Measurements from ENCODE around the gene ADAM15. TPM values are rescaled to one million over a fixed set of nuclear protein-coding genes. Genes with fewer than 3 reads are reported as not detected.

Gene ADAM15
- polyA plus RNA-seq, 1 of the 3 experiments (the other 2 are of a cell fraction) = 60.1 TPM

DNA sequence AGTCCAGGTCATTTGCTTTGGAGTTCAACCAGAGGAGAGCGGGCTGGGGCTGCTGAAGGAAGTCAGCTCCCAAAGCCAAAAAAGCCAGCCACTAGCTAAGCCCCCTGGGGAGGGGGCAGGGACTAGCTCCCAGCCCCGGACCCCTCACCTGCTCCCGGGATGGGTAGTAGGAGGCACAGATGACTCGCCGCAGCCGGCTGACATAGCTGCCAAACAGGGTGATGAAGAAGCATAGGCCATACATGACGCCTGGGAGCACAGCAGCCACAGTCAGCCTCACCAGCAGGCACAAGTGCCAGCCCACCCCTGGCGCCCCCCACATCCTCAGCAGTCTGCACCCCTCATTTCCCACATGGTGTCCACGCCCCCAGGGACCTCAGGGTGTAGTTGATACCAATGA lies 25.0 kb upstream of the ADAM15 start (continued):
- no peak for TF ChIP-seq GATA2 (CRISPR knock-in tag; IDR thresholded peaks at IDR 0.05)

DNA sequence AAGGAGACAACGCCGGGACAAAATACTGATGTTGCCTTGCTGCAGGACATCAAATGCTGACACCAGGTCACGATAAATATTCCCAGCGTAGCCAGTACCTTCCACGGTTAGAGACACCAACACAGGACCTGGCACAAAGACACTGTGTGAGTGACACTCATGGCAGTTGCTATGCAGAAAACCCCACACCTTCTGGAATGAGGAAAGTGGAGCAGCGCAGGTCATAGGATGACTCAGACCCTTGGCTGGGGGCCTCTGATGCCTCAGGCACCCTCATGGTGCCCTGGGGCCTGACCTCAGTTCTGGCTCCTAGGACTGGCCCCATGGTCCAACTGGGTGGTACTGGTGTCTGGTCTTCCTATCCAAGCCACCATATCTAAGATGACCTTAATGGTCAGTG lies 24.5 kb upstream of the ADAM15 start:
- DNase-seq = no peak
- H3K4me2 ChIP-seq = no peak overlapping the region
- H3K9me3 ChIP-seq = no peaks in the 10 kb centered on the region
- no peak overlapping the region for H3K4me3 ChIP-seq (ENCODE audit: low read depth in 2 of 2, low read length in 1 of 2)
- H3K27ac ChIP-seq (ENCODE audit: low read depth in 2 of 2, low read length in 1 of 2) = no peak overlapping the region
- TF ChIP-seq CHD2 (IDR thresholded peaks at IDR 0.05; ENCODE audit: low read length, partially characterized antibody) (no peak), SIN3A (IDR thresholded peaks at IDR 0.05; ENCODE audit: borderline replicate concordance, low read depth, low read length) (no peak), MXI1 (IDR thresholded peaks at IDR 0.05; ENCODE audit: low read depth, low read length) (no peak), RXRA (IDR thresholded peaks at IDR 0.05; ENCODE audit: borderline replicate concordance, low read depth) (no peak)
- POLR2A ChIA-PET = no interaction called here
- H4K20me1 ChIP-seq (ENCODE audit: insufficient read depth) = no peaks in the 10 kb centered on the region
- H3K27me3 ChIP-seq (ENCODE audit: insufficient read depth) = no peaks in the 10 kb centered on the region
- no peaks in the 10 kb centered on the region for H3K79me2 ChIP-seq (ENCODE audit: insufficient read depth)
- H3K4me1 ChIP-seq (ENCODE audit: control insufficient read depth in 1 of 2, insufficient read depth in 2 of 2, low read depth in 1 of 2, low read length in 1 of 2) = peaks cover 0 to 4% of the 10 kb centered on the region in 2 experiments; a peak in 1 of 4 replicates
- H3K9me2 ChIP-seq = no peaks in the 10 kb centered on the region
- no peak overlapping the region for H2AFZ ChIP-seq (ENCODE audit: low read depth)
- no peaks in the 10 kb centered on the region for H3K36me3 ChIP-seq (replicated peaks in 1 of 2; ENCODE audit: control insufficient read depth in 1 of 2, insufficient read depth in 2 of 2, low read length in 1 of 2)
- no peak overlapping the region for H3K9ac ChIP-seq
- CTCF ChIA-PET = interaction anchor here (1.0 to 2.1 kb wide), 3 partner anchors 9 to 19 kb away, joined by 3 to 12 read pairs (median 9); no protein-coding TSS in a partner anchor
- no peaks in the 10 kb centered on the region for H3F3A ChIP-seq (replicated peaks; ENCODE audit: insufficient read depth)
- 86% methylated on average over 1 of the region's 6 CpGs for WGBS (ENCODE audit: low lambda C conversion rate)

DNA sequence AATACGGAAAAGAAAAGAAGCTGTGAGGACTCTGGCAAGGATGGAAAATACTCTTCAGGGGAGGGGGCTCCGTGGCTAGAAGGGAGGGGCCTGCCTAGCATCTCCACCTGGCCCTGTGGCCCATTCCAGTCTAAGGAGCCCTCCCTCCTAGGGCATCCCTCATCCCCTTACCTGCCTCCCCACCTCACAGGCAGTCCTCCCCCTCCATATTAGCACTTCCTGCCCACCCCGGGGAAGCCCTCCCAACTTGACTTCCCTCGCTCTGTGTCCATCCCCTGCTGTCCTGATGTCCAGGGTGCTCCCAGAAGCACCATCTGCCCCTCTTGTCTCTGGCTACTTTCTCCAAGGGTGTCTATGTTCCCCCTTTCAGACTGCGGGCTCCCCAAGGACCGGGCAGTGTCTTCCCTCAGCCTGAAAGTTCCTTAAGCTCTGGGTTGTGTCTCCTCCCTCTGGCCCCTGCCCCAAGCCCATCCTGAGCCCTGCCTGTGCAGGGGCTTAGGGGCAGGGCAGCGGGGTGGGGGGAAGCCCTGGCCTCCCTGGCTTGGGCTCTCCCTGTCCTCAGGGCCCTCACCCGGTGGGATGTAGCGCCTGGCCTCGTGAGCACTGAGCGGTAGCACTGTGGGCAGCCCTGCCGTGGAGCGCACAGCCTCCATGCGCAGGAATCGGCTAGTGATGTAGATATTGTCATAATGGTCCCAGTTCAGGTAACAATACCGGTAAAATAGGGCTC lies 21.4 kb upstream of the ADAM15 start:
- H3K27ac ChIP-seq (ENCODE audit: low read depth in 2 of 2, low read length in 1 of 2) = no peak overlapping the region
- no peaks in the 10 kb centered on the region for H3K27me3 ChIP-seq (ENCODE audit: insufficient read depth)
- H3K4me3 ChIP-seq (ENCODE audit: low read depth in 2 of 2, low read length in 1 of 2) = no peak overlapping the region
- no peaks in the 10 kb centered on the region for H3F3A ChIP-seq (replicated peaks; ENCODE audit: insufficient read depth)
- H3K4me2 ChIP-seq = no peak overlapping the region
- POLR2A ChIA-PET = no interaction called here
- no peaks in the 10 kb centered on the region for H3K4me1 ChIP-seq (ENCODE audit: control insufficient read depth in 1 of 2, insufficient read depth in 2 of 2, low read depth in 1 of 2, low read length in 1 of 2)
- no peak overlapping the region for H2AFZ ChIP-seq (ENCODE audit: low read depth)
- no peaks in the 10 kb centered on the region for H3K79me2 ChIP-seq (ENCODE audit: insufficient read depth)
- no peaks in the 10 kb centered on the region for H3K36me3 ChIP-seq (replicated peaks in 1 of 2; ENCODE audit: control insufficient read depth in 1 of 2, insufficient read depth in 2 of 2, low read length in 1 of 2)
- H3K9me2 ChIP-seq = no peaks in the 10 kb centered on the region
- WGBS (ENCODE audit: low lambda C conversion rate) = 79% methylated on average over 16 of the region's 16 CpGs
- DNase-seq = no peak
- CTCF ChIA-PET = interaction anchor here (1.5 to 2.3 kb wide), 2 partner anchors 12 to 34 kb away, joined by 3 to 14 read pairs; no protein-coding TSS in a partner anchor
- TF ChIP-seq, protein P1, sequence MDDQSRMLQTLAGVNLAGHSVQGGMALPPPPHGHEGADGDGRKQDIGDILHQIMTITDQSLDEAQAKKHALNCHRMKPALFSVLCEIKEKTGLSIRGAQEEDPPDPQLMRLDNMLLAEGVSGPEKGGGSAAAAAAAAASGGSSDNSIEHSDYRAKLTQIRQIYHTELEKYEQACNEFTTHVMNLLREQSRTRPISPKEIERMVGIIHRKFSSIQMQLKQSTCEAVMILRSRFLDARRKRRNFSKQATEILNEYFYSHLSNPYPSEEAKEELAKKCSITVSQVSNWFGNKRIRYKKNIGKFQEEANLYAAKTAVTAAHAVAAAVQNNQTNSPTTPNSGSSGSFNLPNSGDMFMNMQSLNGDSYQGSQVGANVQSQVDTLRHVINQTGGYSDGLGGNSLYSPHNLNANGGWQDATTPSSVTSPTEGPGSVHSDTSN (IDR thresholded peaks at IDR 0.05) = no peak
- TF ChIP-seq GABPA (IDR thresholded peaks at IDR 0.05; ENCODE audit: low read depth) (no peak), YY1 (IDR thresholded peaks at IDR 0.05; ENCODE audit: low read depth) (no peak), FOXM1 (IDR thresholded peaks at IDR 0.05; ENCODE audit: low read depth) (no peak), NRF1 (IDR thresholded peaks at IDR 0.05; ENCODE audit: low read depth, low read length) (no peak), SMC3 (IDR thresholded peaks at IDR 0.05; ENCODE audit: low read depth, low read length) (no peak), NFIC (IDR thresholded peaks at IDR 0.05; ENCODE audit: borderline replicate concordance) (no peak), RCOR1 (IDR thresholded peaks at IDR 0.05; ENCODE audit: low read length) (no peak), RAD21 (IDR thresholded peaks at IDR 0.05; ENCODE audit: low read length) (no peak), JUND (IDR thresholded peaks at IDR 0.05) (no peak), SIN3A (IDR thresholded peaks at IDR 0.05; ENCODE audit: borderline replicate concordance, low read depth, low read length) (no peak), TAF1 (IDR thresholded peaks at IDR 0.05; ENCODE audit: borderline replicate concordance, low read depth, low read length) (no peak)
- TF ChIP-seq, protein P2, sequence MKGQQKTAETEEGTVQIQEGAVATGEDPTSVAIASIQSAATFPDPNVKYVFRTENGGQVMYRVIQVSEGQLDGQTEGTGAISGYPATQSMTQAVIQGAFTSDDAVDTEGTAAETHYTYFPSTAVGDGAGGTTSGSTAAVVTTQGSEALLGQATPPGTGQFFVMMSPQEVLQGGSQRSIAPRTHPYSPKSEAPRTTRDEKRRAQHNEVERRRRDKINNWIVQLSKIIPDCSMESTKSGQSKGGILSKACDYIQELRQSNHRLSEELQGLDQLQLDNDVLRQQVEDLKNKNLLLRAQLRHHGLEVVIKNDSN (IDR thresholded peaks at IDR 0.05; ENCODE audit: borderline replicate concordance, low read depth) = no peak
- TF ChIP-seq, protein P3, sequence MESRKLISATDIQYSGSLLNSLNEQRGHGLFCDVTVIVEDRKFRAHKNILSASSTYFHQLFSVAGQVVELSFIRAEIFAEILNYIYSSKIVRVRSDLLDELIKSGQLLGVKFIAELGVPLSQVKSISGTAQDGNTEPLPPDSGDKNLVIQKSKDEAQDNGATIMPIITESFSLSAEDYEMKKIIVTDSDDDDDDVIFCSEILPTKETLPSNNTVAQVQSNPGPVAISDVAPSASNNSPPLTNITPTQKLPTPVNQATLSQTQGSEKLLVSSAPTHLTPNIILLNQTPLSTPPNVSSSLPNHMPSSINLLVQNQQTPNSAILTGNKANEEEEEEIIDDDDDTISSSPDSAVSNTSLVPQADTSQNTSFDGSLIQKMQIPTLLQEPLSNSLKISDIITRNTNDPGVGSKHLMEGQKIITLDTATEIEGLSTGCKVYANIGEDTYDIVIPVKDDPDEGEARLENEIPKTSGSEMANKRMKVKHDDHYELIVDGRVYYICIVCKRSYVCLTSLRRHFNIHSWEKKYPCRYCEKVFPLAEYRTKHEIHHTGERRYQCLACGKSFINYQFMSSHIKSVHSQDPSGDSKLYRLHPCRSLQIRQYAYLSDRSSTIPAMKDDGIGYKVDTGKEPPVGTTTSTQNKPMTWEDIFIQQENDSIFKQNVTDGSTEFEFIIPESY (IDR thresholded peaks at IDR 0.05; ENCODE audit: borderline replicate concordance, low read depth) = no peak
- TF ChIP-seq, protein P4, sequence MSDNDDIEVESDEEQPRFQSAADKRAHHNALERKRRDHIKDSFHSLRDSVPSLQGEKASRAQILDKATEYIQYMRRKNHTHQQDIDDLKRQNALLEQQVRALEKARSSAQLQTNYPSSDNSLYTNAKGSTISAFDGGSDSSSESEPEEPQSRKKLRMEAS (IDR thresholded peaks at IDR 0.05; ENCODE audit: low read depth) = no peak
- H4K20me1 ChIP-seq (ENCODE audit: insufficient read depth) = no peaks in the 10 kb centered on the region
- H3K9ac ChIP-seq = no peak overlapping the region
- no peaks in the 10 kb centered on the region for H3K9me3 ChIP-seq

Measured in SK-N-SH (cell line).